ENCODE measurements around the gene OR7C1.
"Not testable (repeated sequence)": the region's sequence is repeated elsewhere in the genome, so short reads cannot be mapped to it uniquely, and the experiment has no call there.

OR7C1 gene

DNA sequence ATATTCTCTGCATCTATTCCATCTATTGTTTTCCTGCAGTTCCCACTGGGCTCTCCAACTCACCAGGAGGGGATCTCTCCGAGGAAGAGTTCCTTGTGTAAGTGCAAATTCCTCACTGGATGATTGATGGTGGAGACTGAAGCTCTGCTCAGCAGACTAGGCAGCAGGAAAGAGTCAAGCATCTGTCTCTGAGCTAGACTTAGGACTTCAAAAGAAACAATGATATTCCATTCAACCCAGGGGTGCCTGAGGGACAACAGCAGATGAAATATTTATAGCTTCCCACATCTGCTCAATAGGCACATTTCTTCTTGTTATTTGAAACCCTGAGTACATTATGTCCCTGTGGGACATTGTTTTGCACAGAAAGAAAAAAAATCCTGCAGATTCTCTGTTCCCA lies at the start of gene OR7C1, which contains the start of gene OR7A5:
Gene OR7C1, minus strand, starts transcription at position 175 of the 400 bp plus-strand sequence. CDS start 35,049 bp downstream, outside the sequence.
Gene OR7A5, minus strand, starts transcription at position 175 of the 400 bp plus-strand sequence. CDS start 6,944 bp downstream, outside the sequence.
- DNase-seq (ENCODE audit: insufficient read length, low spot score) = no peak
- FAIRE-seq = no peak

DNA sequence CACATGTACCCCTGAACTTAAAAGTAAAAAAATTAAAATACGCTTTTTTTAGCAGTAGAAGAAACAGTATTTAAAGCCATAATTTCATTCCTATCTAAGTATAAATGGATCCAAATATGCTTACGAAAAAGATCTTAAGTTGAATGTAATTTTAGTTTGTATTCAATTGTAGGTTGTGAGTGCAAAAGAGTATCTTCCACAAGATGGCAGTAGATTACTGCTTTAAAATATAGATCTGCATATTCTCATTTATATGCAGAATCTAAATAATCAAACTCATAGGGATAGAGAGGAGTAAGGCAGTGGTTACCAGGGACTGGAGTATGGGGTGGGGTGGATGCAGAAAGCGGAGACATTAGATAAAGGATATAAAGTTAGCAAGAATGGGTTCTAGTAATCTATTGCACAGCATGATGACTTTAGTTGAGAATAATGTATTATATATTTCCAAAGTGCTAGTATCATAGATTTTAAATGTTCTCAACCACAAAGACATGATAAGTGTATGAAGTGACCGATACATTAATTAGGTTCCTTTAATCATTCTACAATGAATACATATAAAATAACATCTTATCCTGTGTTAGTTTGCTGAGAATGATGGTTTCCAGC lies 36.7 kb upstream of the OR7C1 start:
- DNase-seq (ENCODE audit: insufficient read length, low spot score) = no peak

DNA sequence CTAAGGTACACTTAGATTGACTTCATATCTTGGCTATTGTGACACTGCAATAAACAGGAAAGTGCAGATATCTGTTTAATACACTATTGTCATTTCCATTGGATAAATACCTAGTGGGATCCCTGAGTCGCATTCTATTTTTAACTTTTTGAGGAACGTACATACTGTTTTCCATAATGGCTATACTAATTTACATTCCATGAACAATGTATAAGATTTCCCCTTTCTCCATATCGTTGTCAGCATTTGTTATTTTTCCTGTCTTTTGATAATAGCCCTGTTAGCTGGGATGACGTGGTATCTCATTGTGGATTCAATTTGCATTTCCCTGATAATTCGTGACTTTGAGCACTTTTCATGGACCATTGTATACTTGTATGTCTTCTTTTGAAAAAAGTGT lies 33.5 kb upstream of the OR7C1 start:
- DNase-seq (ENCODE audit: insufficient read length, low spot score) (no peak), FAIRE-seq (no peak)

More for the DNA sequence above, 36.7 kb upstream of the OR7C1 start:
- no peak for FAIRE-seq

DNA sequence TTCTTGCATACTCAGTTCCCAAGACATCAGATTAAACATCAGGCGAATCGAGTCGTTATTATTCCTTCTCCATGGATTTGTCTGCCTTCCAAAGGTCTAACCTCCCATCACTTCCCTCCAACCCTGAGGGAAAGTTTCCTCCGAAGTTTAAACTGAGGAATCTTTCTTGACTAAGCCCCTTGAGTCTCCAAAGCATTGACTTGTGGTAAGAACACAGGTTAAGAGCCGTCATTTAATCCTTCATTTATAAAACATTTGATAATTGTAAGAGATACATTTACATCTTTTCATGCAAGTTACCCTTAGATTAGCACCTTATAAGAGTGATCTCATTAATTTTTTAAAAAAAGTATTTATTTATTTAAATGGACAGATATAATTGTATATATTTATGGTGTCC lies 13.8 kb upstream of the OR7C1 start, which contains the start of gene OR7A10:
Gene OR7A10, minus strand, starts transcription at position 101 of the 400 bp plus-strand sequence. CDS start 7,045 bp downstream, outside the sequence.
- no peak for DNase-seq (ENCODE audit: insufficient read length, low spot score)
- no peak for FAIRE-seq

DNA sequence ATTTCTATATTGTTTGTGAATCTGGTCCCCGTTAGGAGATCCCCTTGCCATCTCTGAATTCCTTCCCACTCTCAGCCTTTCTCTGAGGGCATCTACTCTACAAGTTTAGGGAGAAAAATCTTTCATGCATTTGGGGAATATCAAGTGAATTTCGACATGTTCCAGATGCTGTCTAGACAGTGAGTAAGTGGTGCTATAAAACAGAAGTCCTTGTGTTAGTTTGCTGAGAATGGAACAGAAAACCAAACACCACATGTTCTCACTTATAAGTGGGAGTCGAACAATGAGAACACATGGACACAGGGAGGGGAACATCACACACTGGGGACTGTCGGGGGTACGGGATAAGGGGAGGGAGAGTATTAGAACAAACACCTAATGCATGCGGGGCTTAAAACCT lies 8.6 kb upstream of the OR7C1 start:
- FAIRE-seq (no peak), DNase-seq (ENCODE audit: insufficient read length, low spot score) (no peak)

DNA sequence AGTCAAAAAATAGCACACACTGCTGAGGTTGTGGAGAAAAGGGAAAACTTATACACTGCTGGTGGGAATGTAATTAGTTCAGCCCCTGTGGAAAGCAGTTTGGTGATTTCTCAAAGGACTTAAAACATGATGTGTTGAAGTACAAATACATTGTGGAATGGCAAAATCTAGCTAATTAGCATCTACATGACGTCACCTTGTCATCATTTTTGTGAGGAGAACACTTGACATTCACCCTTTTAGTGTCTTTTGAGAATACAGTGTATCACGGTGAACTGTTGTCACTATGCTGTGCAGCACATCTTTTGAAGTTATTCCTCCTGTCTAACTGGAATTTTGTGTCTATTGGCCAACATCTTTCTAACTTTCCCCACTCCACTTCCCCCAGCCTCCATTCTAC lies 8.2 kb upstream of the OR7C1 start:
- FAIRE-seq (no peak), DNase-seq (ENCODE audit: insufficient read length, low spot score) (no peak)

DNA sequence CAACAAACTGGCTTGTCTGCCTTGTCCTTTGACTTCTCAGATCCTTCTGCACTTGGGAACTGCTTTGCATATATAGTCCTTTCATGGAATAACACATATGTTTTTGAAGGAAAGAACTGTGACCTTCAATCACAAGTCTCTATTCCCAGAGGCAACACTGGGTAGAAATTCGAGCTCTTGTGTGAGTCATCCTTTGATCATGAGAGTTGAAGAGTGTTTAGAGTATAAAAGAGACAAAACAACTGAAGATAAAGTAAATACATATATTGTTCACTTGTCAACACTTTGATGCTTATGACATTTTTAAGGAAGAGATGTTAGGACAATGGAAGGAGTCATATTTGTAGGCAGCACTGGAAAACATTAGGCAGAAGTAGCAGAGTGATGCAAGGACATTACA lies 5.2 kb upstream of the OR7C1 start:
- FAIRE-seq (no peak), DNase-seq (ENCODE audit: insufficient read length, low spot score) (no peak)

DNA sequence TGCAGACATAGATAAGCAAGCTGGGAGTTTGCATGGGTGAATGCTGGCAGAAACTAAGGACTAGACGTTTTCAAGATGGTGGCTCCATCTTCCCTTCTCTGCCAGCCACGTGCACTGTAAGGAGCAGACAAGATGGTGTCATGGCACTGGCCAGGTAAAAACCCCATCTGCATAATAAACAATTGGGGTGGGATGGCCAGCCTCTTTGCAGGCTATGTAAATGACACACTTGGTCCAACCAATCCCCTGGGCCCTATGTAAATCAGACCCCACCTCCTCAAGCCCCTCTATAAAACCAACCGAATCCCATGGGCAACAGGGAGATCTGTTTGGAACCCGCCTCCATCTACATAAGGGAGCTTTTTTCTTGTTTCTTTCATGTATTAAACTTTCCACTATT lies 2.4 kb upstream of the OR7C1 start:
- FAIRE-seq (no peak), DNase-seq (ENCODE audit: insufficient read length, low spot score) (no peak)

DNA sequence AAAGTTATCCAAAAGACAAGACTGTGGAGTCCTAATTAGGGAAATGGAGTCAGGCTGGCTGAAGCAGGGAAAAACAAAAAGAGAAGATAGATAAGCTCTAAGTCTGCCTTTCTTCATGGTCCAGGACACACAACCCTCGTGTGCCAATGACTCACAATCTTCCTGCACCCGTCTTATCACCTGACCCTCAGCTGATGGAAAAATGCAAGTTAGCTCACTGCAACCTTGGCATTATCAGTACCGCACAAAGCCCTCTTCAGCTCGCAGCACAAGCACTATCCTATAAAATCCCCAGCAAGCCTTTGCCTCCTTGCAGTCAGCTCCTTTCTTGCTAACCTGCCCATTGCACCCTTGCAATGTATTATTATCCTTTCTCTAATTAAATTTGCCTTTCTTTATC lies 4.3 kb downstream of the OR7C1 start:
- no peak for DNase-seq (ENCODE audit: insufficient read length, low spot score)
- FAIRE-seq = no peak

DNA sequence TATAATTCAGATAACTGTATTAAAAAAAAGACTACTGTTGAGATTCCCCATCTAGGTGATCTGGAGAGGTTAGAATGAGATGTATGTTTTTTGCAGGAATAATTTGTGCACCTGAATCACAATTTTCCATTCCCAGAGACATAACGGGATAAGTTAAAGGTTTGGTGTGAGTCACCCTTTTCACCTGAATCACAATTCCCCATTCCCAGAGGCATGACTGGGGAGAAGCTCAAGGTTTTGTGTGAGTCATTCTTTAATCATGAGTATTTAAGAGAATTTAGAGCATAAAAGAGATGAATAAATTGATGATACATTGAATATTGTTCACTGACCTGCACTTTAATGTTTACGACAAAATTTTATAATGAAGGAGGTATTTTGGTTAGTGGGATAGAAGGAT lies 9.0 kb downstream of the OR7C1 start:
- DNase-seq (ENCODE audit: insufficient read length, low spot score) = no peak

DNA sequence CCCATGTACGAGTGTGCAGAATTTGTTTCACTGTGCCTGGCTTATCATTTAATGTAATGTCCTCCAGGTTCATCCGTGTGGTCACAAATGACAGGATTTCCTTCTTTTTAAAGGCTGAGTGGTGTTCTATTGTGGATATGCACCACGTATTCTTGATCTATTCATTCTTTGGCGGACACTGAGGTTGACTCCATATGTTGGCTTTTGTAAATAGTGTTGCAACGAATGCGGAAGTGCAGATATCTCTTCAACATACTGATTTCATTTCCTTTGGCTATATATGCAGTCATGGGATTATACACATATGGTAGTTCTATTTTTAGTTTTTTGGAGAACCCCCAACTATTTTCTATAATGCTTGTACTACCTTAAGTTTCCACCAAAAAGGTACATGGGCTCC lies 13.0 kb downstream of the OR7C1 start:
- FAIRE-seq (no peak), DNase-seq (ENCODE audit: insufficient read length, low spot score) (no peak)

More for the DNA sequence above, 9.0 kb downstream of the OR7C1 start:
- no peak for FAIRE-seq

DNA sequence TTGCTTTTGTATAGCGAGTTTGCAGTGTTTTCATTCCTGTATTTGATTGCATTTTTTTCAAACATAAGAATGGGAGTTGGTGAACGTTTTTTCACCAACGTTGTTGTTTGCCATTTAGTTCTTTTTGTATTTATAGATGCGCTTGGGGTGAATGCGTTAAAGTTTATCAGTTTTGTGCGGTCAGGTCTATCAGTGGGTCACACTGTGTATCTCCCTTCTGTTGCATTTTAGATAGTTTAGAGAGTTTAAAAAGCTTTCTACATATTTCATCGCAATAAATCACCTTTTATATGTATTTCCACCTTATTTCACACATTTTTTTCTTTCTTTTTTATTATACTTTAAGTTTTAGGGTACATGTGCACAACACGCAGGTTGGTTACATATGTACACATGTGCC lies 16.4 kb downstream of the OR7C1 start:
- FAIRE-seq (no peak), DNase-seq (ENCODE audit: insufficient read length, low spot score) (no peak)

DNA sequence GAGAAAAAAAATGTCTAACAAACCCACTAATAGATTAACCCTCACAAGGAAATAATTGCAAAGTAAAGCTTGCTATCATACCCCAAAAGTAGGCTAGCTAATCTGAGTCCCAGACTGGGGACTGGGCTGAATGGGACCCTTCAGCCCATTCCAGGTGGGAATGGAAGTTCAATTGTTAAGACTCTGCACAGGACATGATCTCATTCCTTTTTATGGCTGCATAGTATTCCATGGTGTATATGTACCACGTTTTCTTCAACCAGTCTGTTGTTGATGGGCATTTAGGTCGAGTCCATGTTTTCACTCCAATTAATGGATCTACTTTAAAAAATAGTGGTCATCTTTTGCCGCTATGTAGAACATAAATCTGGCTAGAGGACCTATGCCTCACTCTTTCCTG lies 17.9 kb downstream of the OR7C1 start:
- no peak for FAIRE-seq

DNA sequence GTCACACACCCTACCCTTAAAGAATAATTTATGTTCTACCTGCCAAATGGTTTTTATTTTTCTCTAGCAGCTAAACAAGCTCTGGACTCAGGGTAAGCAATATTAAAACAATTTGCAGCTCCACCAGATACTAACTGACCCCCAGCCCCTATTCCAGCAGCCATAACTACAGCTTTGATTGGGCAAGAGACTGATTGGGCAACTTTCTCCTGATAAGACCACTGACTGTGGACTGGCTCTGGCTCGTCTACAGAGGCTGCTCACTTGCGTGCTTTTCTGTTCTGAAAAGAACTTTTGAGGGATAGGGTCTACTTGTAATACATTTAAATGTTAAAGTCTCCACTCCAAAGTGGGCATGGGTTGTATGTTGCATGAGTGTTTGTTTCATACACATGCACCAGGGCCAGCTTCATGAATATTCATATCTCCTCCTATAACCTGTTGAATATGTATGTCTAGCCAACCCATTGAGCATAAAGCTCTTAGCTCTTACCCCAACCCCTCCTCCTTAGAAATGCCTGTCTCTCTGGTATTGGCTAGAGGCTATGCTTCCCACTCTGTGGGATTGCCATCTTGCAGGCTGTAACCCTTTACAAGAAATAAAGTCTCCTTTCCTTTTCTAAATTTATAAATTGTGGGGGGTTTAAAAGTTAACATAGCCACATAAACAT lies 19.9 kb downstream of the OR7C1 start:
- no peak for FAIRE-seq
- no peak for DNase-seq (ENCODE audit: insufficient read length, low spot score)

More for the DNA sequence above, 17.9 kb downstream of the OR7C1 start:
- no peak for DNase-seq (ENCODE audit: insufficient read length, low spot score)

DNA sequence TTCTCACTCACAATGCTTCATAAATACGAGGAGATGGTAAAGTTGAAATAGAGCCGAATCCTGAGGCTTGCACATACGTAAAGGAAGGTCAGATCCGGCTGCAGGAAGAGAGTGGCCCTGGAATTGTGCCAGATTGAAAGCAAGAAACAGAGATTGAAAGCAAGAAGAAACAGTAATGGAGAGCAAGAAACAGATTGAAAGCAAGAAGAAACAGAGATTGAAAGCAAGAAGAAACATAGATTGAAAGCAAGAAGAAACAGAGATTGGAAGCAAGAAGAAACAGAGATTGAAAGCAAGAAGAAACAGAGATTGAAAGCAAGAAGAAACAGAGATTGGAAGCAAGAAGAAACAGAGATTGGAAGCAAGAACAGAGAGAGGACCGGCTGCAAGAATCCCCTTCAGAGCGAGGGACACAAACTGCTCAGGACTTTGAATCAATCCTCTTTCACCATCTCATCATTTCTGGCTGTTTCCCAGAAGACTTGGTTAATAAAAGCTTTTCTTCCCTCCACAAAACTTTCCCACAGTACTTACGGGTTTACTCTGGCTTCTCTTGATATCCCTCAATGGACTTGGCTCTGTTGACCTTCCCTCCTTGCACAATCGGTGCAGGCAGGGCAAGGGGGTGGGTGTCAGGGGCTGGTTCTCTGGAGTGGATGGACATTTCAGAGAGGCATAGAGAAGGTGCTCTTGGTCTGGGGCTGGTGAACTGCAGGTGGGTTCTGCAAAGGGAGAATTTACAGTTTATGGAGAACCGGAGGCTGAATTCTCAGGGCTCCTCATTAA lies 25.5 kb downstream of the OR7C1 start:
- FAIRE-seq (no peak), DNase-seq (ENCODE audit: insufficient read length, low spot score) (no peak)

DNA sequence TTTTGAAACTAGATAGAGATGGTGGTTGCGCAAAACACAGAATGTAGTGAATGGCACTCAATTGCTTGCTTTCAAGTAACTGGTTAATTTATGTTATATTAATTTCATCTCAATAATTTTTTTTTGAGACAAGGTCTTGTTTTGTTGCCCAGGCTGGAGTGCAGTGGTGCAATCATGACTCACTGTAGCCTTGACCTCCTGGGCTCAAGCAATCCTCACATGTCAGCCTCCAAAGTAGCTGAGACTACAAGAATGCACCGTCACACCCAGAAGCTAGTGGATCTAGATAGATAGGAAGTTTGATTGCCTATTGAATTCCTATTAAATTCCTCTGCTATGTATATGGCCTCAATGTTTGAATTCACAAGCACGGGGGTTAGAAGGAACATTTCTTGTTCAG lies 30.2 kb downstream of the OR7C1 start:
- DNase-seq (ENCODE audit: insufficient read length, low spot score) = no peak
- FAIRE-seq = no peak

DNA sequence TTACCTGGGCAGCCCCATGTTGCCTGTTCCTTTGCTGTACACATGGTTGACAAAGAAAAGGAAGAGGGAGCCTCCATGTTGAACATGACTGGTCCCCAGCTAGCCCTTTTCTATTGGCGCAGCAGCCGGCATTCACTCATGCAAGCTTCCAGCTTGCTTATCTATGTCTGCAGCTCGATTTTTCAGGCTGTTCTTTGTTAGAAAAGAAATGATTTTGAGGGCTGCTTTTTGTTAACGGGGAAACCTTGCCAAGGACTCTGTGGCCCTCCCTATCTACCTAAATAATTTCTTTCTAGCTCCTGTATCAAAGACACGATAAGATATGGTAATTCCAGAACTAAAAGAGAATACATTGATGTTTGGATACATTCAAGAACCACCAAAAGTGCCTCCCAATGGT lies 36.2 kb downstream of the OR7C1 start:
- FAIRE-seq = no peak

DNA sequence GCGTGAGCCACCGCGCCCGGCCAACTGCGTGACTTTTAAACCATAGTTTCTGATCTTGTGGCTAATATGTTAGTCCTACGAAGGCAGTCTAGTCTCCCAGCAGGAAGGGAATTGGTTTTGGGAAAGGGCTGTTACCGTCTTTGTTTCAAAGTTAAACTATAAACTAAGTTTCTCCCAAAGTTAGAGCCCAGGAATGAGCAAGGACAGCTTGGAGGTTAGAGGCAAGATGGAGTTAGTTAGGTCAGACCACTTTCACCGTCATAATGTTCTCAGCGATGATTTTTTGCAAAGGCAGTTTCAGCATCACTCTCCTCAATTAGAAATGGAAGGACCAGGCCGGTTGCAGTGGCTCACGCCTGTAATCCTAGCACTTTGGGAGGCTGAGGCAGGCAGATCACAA lies 39.0 kb downstream of the OR7C1 start:
- DNase-seq (ENCODE audit: insufficient read length, low spot score) (no peak), FAIRE-seq (no peak)

More for the DNA sequence above, 36.2 kb downstream of the OR7C1 start:
- no peak for DNase-seq (ENCODE audit: insufficient read length, low spot score)

DNA sequence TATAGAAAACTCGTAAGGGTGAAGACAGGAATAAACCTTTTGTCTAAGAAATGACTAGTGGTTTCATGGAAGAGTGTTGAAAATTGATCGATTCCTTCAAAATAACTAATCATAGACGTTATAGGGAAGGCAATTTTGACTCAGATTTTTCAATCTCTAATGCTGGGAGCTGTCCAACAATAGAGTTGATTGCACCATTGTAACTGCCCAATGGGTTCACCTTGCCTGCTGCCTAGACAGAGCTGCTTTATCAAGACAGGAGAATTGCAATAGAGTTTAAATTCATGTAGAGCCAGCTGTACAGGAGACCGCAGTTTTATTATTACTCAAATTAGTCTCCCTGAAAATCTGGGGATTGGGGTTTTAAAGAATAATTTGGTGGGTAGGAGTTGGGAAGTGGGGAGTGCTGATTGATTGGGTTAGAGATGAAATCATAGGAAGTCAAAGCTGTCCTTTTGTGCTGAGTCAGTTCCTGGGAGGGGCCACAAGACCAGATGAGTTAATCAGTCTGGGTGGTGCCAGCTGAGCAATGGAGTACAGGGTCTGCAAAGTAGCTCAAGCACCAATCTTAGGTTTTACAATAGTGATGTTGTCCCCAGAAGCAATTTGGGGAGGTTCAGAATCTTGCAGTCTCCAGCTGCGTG lies 39.8 kb downstream of the OR7C1 start:
- no peak for FAIRE-seq
- no peak for DNase-seq (ENCODE audit: insufficient read length, low spot score)

DNA sequence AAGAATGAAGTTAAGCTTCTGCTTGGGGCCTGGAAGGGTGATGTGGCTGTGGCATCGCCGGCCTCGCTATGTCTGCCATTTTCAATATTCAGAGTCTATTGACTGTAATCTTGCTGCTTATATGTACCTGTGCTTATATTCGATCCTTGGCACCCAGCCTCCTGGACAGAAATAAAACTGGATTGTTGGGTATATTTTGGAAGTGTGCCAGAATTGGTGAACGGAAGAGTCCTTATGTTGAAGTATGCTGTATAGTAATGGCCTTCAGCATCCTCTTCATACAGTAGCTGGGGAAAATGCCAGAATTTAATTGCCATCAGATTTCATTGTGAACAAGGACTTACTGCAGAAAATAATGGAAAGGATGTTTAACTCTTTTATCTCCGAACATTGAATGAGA lies 42.7 kb downstream of the OR7C1 start:
- DNase-seq (ENCODE audit: insufficient read length, low spot score); FAIRE-seq: not testable (repeated sequence)

DNA sequence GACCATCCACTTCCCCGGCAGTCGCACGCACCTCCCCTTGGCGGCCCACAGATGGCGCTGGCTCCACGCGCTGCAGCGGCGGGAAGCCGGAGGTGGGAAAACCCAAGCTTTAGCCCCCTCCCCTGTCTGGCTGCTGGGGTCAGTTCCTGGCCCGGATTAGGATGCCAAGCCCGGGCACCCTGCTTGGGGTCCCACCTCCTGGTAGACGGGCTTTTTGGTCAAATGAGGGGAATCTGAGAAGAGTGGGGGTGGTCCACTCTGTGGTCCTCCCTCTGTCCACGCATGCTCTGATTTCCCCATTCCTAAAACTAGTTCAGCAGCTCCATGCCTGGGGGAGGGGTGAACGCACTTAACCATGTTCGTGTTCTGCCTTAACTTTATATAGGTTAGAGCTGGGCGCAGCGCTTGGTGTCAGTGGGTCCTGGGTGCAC lies 48.5 kb downstream of the OR7C1 start:
- FAIRE-seq = no peak
- no peak for DNase-seq (ENCODE audit: insufficient read length, low spot score)
